Measurements from ENCODE around the gene EPC1.

Gene EPC1

GRCh38 chr10:32269343-32270100 lies 77.4 kb downstream of the EPC1 start:
- H3K27me3 ChIP-seq (ENCODE audit: insufficient read depth, low read length) = no peaks in the 10 kb centered on the region
- H3K27ac ChIP-seq (ENCODE audit: low read depth, low read length, poor library complexity, severe bottlenecking) = no peak overlapping the region
- no peaks in the 10 kb centered on the region for H3K79me2 ChIP-seq (ENCODE audit: insufficient read depth, low read length)
- TF ChIP-seq EZH2 (IDR thresholded peaks at IDR 0.05; ENCODE audit: borderline replicate concordance, low read length) = no peak
- no peak for TF ChIP-seq CTCF (IDR thresholded peaks at IDR 0.05; ENCODE audit: low read length)
- no peaks in the 10 kb centered on the region for H3K9me3 ChIP-seq (ENCODE audit: low read length)
- peaks cover 80% of the 10 kb centered on the region for H3K36me3 ChIP-seq (ENCODE audit: insufficient read depth, low read length)
- H4K20me1 ChIP-seq (ENCODE audit: insufficient read depth, low read length) = no peaks in the 10 kb centered on the region
- no peaks in the 10 kb centered on the region; the same call in 1 of the 2 replicates for H3F3A ChIP-seq (ENCODE audit: insufficient read depth, low read length)
- H3K9ac ChIP-seq (ENCODE audit: low read length) = no peak overlapping the region
- no peak overlapping the region for H3K4me2 ChIP-seq (ENCODE audit: low read length)
- H3K4me1 ChIP-seq (ENCODE audit: insufficient read depth, low read length, severe bottlenecking) = no peaks in the 10 kb centered on the region
- no peak overlapping the region for H2AFZ ChIP-seq (ENCODE audit: low read length)
- no peaks in the 10 kb centered on the region for H3K9me2 ChIP-seq (ENCODE audit: low read depth, low read length)
- H3K4me3 ChIP-seq (ENCODE audit: low read depth, low read length, poor library complexity, severe bottlenecking) = no peak overlapping the region

GRCh38 chr10:32268788-32269187 lies 78.2 kb downstream of the EPC1 start:
- TF ChIP-seq EZH2 (IDR thresholded peaks at IDR 0.05; ENCODE audit: borderline replicate concordance, low read length) = no peak
- TF ChIP-seq CTCF (IDR thresholded peaks at IDR 0.05; ENCODE audit: low read length) = no peak
- Histone ChIP-seq H3K9ac (ENCODE audit: low read length) (no peak overlapping the region), H3K27ac (ENCODE audit: low read depth, low read length, poor library complexity, severe bottlenecking) (no peak overlapping the region), H3K36me3 (ENCODE audit: insufficient read depth, low read length) (peaks cover 73% of the 10 kb centered on the region), H3K9me3 (ENCODE audit: low read length) (no peaks in the 10 kb centered on the region), H3K79me2 (ENCODE audit: insufficient read depth, low read length) (no peaks in the 10 kb centered on the region), H3K27me3 (ENCODE audit: insufficient read depth, low read length) (no peaks in the 10 kb centered on the region), H3K4me3 (ENCODE audit: low read depth, low read length, poor library complexity, severe bottlenecking) (no peak overlapping the region), H2AFZ (ENCODE audit: low read length) (no peak overlapping the region), H4K20me1 (ENCODE audit: insufficient read depth, low read length) (no peaks in the 10 kb centered on the region), H3K9me2 (ENCODE audit: low read depth, low read length) (no peaks in the 10 kb centered on the region), H3K4me2 (ENCODE audit: low read length) (no peak overlapping the region), H3F3A (ENCODE audit: insufficient read depth, low read length) (no peaks in the 10 kb centered on the region; the same call in 1 of the 2 replicates), H3K4me1 (ENCODE audit: insufficient read depth, low read length, severe bottlenecking) (no peaks in the 10 kb centered on the region)

- no peak overlapping the region for H3K9ac ChIP-seq (ENCODE audit: low read length)
- peaks cover 55% of the 10 kb centered on the region for H3K36me3 ChIP-seq (ENCODE audit: insufficient read depth, low read length)
Measured at GRCh38 chr10:32266979-32267378, 80.0 kb downstream of the EPC1 start.

More at GRCh38 chr10:32266979-32267378, 80.0 kb downstream of the EPC1 start:
- Histone ChIP-seq H3K4me2 (ENCODE audit: low read length) (no peak overlapping the region), H3K79me2 (ENCODE audit: insufficient read depth, low read length) (no peaks in the 10 kb centered on the region), H4K20me1 (ENCODE audit: insufficient read depth, low read length) (no peaks in the 10 kb centered on the region), H3K9me3 (ENCODE audit: low read length) (no peaks in the 10 kb centered on the region), H3K27me3 (ENCODE audit: insufficient read depth, low read length) (no peaks in the 10 kb centered on the region), H3K9me2 (ENCODE audit: low read depth, low read length) (no peaks in the 10 kb centered on the region), H3K4me1 (ENCODE audit: insufficient read depth, low read length, severe bottlenecking) (no peaks in the 10 kb centered on the region), H3K27ac (ENCODE audit: low read depth, low read length, poor library complexity, severe bottlenecking) (no peak overlapping the region), H3K4me3 (ENCODE audit: low read depth, low read length, poor library complexity, severe bottlenecking) (no peak overlapping the region), H3F3A (ENCODE audit: insufficient read depth, low read length) (no peaks in the 10 kb centered on the region; the same call in 1 of the 2 replicates), H2AFZ (ENCODE audit: low read length) (no peak overlapping the region)
- TF ChIP-seq EZH2 (IDR thresholded peaks at IDR 0.05; ENCODE audit: borderline replicate concordance, low read length) (no peak), CTCF (IDR thresholded peaks at IDR 0.05; ENCODE audit: low read length) (no peak)
